Measurements from ENCODE around the gene ARHGEF28. TPM values are rescaled to one million over a fixed set of nuclear protein-coding genes. Genes with fewer than 3 reads are reported as not detected.

ARHGEF28 gene
- total RNA-seq, 1 donor, result 26.2 TPM

GRCh38 chr5:73740274-73740790 lies 114.3 kb downstream of the ARHGEF28 start:
- no peak for DNase-seq (ENCODE audit: low read depth)
- no peak for TF ChIP-seq CTCF (IDR thresholded peaks at IDR 0.05; ENCODE audit: insufficient read depth, low read length)

GRCh38 chr5:73743161-73743560 lies 117.2 kb downstream of the ARHGEF28 start:
- DNase-seq (ENCODE audit: low read depth), result peak; percentile 45
- H3K4me3 ChIP-seq (ENCODE audit: low read depth, low read length), result no peak overlapping the region
- no peak for TF ChIP-seq CTCF (IDR thresholded peaks at IDR 0.05; ENCODE audit: insufficient read depth, low read length)

More at GRCh38 chr5:73740274-73740790, 114.3 kb downstream of the ARHGEF28 start:
- no peak overlapping the region for H3K4me3 ChIP-seq (ENCODE audit: low read depth, low read length)

- DNase-seq (ENCODE audit: low read depth), result peak; percentile 49
- TF ChIP-seq CTCF (IDR thresholded peaks at IDR 0.05; ENCODE audit: insufficient read depth, low read length), result no peak
- H3K4me3 ChIP-seq (ENCODE audit: low read depth, low read length), result no peak overlapping the region
Observed at GRCh38 chr5:73745836-73746235, 119.8 kb downstream of the ARHGEF28 start.

GRCh38 chr5:73746608-73747007 lies 120.6 kb downstream of the ARHGEF28 start:
- H3K4me3 ChIP-seq (ENCODE audit: low read depth, low read length), result no peak overlapping the region
- no peak for DNase-seq (ENCODE audit: low read depth)
- no peak for TF ChIP-seq CTCF (IDR thresholded peaks at IDR 0.05; ENCODE audit: insufficient read depth, low read length)

GRCh38 chr5:73747696-73748380 lies 121.8 kb downstream of the ARHGEF28 start:
- peak; percentile 38 for DNase-seq (ENCODE audit: low read depth)
- H3K4me3 ChIP-seq (ENCODE audit: low read depth, low read length), result no peak overlapping the region
- no peak for TF ChIP-seq CTCF (IDR thresholded peaks at IDR 0.05; ENCODE audit: insufficient read depth, low read length)

GRCh38 chr5:73748510-73749400 lies 122.8 kb downstream of the ARHGEF28 start:
- H3K4me3 ChIP-seq (ENCODE audit: low read depth, low read length), result peak overlapping the region; percentile 9
- no peak for TF ChIP-seq CTCF (IDR thresholded peaks at IDR 0.05; ENCODE audit: insufficient read depth, low read length)
- peak; percentile 75 for DNase-seq (ENCODE audit: low read depth)
